GM18870 (cell line): ENCODE data around the gene PPM1H.
"Not testable (repeated sequence)": the region's sequence is repeated elsewhere in the genome, so short reads cannot be mapped to it uniquely, and the experiment has no call there.

Experiments used
- ATAC-seq: cut with Tn5 transposase; IDR thresholded peaks from one replicate; pipeline ENCODE4 v1.9.1; 2021; ENCODE audit warnings: moderate library complexity; ENCODE audit not compliant: unreplicated experiment

Gene PPM1H

GRCh38 chr12:62910549-62911169, 24.3 kb downstream of the PPM1H start:
- ATAC-seq = no peak

- ATAC-seq = no peak
These were observed 25.6 kb downstream of the PPM1H start for GRCh38 chr12:62909340-62909739.

GRCh38 chr12:62908674-62909073, 26.3 kb downstream of the PPM1H start:
- ATAC-seq = no peak

- ATAC-seq = no peak
These were observed 27.4 kb downstream of the PPM1H start for GRCh38 chr12:62907561-62907960.

DNA sequence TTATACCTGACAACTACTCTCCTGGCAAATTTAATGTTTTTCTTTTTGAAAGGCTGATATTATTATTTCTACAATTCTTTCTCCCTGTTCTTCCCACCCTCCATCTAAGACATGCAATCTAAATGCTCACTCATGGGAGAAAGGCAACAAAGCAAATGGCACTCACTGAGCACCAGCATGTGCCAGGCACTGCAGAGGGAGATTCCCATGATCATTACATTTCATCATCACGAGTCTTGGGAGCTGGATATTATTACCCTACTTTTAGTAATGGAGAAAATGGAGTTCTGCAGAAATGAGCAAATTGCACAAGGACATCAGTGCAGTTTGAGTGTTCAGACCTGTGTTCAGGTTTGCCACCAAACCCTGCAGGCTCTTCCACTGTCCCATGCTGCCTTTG, 27.9 kb downstream of the PPM1H start:
- ATAC-seq = no peak

DNA sequence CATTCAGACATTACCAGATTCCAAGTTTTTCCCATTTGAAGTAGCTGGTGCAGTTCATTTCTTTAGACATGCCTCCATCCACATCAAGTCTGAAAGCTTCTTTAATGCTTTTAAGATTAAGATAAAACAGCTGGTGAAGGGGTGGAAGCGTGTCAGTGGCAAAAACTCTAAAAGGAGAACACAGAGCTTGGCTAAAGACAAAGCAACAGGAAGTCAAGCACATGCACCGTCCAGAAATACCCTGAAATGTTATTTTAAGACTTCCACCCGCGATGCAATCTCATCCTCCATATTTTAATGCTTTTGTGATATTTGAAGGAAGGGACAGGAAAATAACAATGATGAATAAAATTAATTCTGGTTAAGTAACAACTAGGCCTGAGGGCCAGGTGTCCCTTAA, 31.8 kb downstream of the PPM1H start:
- ATAC-seq = no peak

- ATAC-seq = no peak
These were observed 34.2 kb downstream of the PPM1H start for GRCh38 chr12:62900686-62901272.

DNA sequence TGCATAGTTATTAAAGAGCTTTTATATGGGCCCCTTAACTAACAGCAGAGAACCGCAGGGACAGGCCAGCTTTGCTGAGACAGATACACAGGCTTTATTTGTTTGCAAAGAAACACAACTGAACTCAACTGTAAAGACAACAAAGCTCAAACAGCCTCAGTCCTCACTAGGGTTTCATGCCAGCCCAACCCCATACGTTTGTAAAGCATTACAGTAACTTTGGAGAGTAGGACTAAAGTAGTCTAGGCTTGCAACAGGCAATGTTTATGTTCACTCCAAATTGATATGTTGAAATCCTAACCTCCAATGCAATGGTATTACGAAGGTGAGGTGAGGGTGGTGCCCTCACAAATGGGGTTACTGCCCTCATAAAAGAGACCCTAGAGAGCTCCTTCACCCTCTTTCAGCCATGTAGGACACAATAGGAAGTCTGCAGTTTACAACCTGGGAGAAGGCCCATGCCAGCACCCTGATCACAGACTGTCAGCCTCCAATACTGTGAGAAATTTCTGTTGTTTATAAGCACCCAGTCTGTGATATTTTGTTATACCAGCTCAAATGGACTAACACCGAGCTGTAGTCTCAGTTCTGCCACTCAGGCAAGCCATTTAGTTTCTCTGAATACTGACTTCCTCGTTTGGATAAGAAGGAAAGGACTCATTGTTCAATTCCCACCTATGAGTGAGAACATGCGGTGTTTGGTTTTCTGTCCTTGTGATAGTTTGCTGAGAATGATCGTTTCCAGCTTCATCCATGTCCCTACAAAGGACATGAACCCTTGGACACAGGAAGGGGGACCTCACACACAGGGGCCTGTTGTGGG, 35.2 kb downstream of the PPM1H start:
- ATAC-seq = no peak

GRCh38 chr12:62898526-62898925, 36.4 kb downstream of the PPM1H start:
- no peak for ATAC-seq

DNA sequence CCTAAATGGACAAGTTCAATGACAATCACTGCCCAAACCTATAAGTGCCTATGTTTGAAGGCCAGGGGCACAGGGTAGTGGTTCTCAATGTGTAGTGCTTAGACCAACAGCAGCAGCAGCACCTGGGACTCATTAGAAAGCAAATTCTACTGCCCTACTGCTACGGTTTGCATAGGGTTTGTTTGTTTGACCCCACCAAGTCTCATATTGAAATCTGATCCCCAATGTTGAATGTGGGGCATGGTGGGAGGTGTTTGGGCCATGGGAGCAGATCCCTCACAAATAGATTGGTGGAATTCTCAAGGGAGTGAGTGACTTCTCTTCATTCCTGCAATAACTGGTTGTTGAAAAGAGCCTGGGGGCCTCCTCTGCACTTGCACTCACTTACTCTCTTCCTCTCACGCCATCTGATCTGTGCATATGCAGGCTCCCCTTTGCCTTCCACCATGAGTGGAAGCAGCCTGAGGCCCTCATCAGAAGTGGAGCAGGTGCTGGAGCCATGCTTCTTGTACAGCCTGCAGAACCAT, 39.5 kb downstream of the PPM1H start:
- no peak for ATAC-seq

- ATAC-seq = no peak
These were observed 41.7 kb downstream of the PPM1H start for GRCh38 chr12:62893276-62893675.

DNA sequence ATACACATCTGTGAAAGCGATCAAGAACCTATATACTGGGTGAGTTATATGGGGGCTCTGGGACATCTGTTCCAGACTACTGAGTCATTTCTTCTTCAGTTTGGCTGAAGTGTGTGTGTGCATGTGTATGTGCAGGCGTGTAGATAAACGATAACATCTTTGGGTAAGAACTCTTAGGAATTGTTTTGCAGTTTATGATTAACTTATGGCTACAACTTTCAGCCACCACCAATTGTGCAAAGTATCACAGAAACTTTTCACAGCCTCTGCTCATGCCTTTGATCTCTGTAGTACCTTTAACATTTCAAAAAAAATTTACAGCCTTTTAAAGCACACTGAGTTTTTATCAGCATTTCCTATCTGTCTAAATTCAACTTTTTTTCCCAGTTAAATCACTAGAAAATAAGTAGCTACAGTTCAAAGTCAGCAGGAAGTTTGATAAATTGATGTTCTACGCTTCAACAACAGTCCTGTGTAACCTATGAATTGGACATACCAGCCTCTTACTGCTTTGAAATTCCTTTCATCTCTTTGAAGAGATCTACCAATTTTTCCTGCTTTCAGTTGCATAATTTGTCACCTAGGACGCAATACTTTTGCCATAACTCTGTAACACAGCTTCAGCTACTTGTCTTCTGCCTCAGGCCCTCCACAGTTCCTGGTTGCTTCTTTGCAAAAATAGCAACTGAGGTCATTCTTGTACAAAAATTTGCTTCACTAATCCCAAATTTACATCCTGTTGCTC, 43.0 kb downstream of the PPM1H start:
- peak; percentile 53 for ATAC-seq

DNA sequence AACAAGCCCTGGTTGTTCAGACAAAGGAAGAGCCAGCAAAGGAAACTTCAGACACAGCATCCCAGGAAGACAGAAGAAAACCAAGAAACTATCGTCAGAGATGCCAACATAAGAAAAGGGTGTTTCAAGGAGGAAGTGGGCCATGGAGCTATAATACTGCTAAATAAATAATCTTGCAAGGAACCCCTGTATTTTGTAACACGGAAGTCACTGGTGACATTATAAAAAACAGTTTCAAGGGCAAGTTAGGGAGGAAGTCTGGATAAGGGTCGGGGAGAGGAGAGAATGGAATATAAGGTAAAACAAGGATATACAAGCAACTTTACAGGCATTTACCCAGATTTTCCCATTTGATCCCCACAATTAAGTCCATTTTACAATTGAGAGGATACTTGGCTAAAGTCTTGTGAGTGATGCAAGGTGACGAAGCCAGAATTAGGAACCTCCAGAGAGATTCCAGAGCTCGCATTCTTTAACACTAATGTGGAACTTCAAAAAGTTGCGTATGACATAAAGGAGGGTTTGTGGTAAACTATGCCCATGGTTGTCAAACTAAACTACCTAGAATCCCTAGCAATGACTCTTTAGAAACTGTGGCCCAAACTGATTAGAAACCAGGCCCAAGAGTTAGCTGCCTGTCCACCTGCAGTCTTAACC, 46.4 kb downstream of the PPM1H start:
- no peak for ATAC-seq

- ATAC-seq = no peak
These were observed 48.2 kb downstream of the PPM1H start for GRCh38 chr12:62886796-62887195.

- ATAC-seq = no peak
These were observed 49.7 kb downstream of the PPM1H start for GRCh38 chr12:62885242-62885641.

GRCh38 chr12:62884832-62885231, 50.1 kb downstream of the PPM1H start:
- not testable (repeated sequence) for ATAC-seq

DNA sequence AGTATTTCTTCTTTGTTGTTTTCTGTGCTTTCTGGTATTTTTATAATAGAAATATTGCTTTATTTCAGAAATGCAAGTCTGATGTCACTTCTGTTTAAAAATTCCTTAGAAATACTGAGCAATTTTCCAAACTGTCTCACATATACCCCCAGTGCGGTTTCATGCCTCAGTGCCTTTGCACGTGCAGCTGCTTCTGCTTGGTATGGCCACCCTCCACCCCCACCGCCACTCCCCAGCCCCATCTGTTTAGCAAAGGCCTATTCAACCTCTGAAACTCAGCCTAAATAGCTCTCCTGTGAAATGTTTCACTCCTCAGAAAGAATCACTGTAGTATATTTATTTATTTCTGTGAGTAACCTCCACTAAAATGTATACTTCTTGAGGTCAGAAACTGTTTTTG, 52.3 kb downstream of the PPM1H start:
- ATAC-seq = peak; percentile 48

GRCh38 chr12:62882140-62882539, 52.8 kb downstream of the PPM1H start:
- ATAC-seq = peak; percentile 39

DNA sequence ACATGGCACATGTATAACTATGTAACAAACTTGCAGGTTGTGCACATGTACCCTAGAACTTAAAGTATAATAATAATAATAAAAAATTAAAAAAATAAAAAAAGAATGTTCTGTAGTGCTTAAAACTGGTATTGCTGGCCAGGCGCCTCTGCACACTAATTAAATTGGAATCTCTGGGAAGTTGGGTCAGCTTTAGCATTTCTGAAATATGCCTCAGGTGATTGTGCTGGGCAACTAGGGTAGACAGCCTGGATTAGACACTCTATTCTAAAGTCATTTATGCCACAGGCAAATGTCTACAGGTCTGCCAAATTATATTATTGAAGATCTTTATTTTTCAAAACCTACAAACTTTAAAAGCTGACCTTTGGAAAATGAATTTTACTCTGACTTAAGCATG, 55.3 kb downstream of the PPM1H start:
- no peak for ATAC-seq

GRCh38 chr12:62879228-62879627, 55.7 kb downstream of the PPM1H start:
- not testable (repeated sequence) for ATAC-seq

- ATAC-seq = no peak
These were observed 56.7 kb downstream of the PPM1H start for GRCh38 chr12:62878211-62878610.
